ENCODE measurements around the gene ARHGAP8. TPM values are rescaled to one million over a fixed set of nuclear protein-coding genes. Genes with fewer than 3 reads are reported as not detected.
A peak's percentile ranks its signal among the peaks of the same experiment; 100 is the strongest.

Gene ARHGAP8
- total and polyA plus RNA-seq, 2 of the 13 experiments (the other 11 are each of a cell fraction or from before 2014, with no cell fraction given), result 0.07 TPM; not detected in 1

DNA sequence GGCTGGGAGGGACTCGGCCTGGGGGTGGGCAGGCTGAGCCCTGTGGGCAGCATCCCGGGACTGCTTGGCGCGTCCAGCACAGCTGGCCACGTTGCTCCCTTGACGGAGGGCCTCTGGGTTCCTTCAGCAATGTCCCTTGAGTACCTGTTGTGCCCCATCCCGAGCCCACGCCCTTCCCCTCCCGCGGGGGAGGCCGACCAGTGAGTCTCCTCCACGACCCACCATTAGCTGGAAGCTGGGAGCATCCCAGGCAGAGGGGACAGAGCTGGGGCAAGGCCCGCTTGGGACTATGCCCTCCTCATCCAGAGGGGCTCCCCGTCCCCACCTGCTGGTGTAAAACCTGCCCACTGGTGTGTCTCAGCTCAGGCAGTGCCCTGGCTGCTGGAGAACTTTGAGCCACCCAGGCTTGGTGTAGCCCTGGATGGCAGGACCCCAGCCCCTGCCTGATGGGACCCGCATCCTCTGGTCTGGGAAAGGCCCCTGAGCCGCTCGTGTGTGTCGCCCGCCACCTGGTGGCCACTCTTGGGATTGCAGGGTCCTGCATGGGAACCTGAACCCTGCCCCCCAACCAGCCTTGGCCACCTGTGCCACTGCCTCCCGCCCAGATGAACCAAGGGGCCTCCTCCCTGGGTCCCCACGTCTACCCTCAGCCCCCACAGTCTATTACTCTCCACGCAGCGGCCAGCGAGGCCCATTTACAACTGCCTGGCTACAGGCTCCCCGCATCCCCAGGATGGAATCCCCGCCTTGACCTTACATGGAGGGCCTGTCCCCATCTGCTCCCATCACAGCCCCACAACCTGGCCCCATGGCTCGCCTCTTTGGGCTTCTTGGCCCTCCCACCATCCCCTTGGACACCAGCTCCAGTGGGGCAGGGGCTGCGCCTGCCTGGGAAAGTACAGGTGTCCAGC lies 16.6 kb upstream of the ARHGAP8 start (continued):
- TF ChIP-seq, protein P1, sequence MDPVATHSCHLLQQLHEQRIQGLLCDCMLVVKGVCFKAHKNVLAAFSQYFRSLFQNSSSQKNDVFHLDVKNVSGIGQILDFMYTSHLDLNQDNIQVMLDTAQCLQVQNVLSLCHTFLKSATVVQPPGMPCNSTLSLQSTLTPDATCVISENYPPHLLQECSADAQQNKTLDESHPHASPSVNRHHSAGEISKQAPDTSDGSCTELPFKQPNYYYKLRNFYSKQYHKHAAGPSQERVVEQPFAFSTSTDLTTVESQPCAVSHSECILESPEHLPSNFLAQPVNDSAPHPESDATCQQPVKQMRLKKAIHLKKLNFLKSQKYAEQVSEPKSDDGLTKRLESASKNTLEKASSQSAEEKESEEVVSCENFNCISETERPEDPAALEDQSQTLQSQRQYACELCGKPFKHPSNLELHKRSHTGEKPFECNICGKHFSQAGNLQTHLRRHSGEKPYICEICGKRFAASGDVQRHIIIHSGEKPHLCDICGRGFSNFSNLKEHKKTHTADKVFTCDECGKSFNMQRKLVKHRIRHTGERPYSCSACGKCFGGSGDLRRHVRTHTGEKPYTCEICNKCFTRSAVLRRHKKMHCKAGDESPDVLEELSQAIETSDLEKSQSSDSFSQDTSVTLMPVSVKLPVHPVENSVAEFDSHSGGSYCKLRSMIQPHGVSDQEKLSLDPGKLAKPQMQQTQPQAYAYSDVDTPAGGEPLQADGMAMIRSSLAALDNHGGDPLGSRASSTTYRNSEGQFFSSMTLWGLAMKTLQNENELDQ (CRISPR knock-in tag; IDR thresholded peaks at IDR 0.05; ENCODE audit: borderline replicate concordance), result no peak
- TF ChIP-seq XRCC5 (optimal IDR thresholded peaks at IDR 0.05; ENCODE audit: low read length) (peak; percentile 26), ZNF207 (IDR thresholded peaks at IDR 0.05; ENCODE audit: borderline replicate concordance) (no peak), GPN1 (CRISPR knock-in tag; IDR thresholded peaks at IDR 0.05; ENCODE audit: borderline replicate concordance) (no peak), ZFP1 (CRISPR knock-in tag; IDR thresholded peaks at IDR 0.05) (no peak), ZNF605 (CRISPR knock-in tag; IDR thresholded peaks at IDR 0.05) (no peak), NONO (IDR thresholded peaks at IDR 0.05) (no peak), NONO (CRISPR knock-in tag; conservative IDR thresholded peaks at IDR 0.05) (peak; percentile 66), YEATS2 (CRISPR knock-in tag; IDR thresholded peaks at IDR 0.05; ENCODE audit: borderline replicate concordance) (no peak), GZF1 (CRISPR knock-in tag; IDR thresholded peaks at IDR 0.05) (0 out of 2 replicates have a peak, but pooled peaks have one; percentile 57), ZNF777 (CRISPR knock-in tag; IDR thresholded peaks at IDR 0.05) (no peak), AGO2 (optimal IDR thresholded peaks at IDR 0.05; ENCODE audit: low read depth, low read length) (peak; percentile 19), ZNF12 (CRISPR knock-in tag; IDR thresholded peaks at IDR 0.05) (no peak), ZNF510 (CRISPR knock-in tag; IDR thresholded peaks at IDR 0.05; ENCODE audit: low read depth) (no peak), ZNF660 (CRISPR knock-in tag; IDR thresholded peaks at IDR 0.05; ENCODE audit: borderline replicate concordance, low read depth) (no peak)
- TF ChIP-seq, protein P2, sequence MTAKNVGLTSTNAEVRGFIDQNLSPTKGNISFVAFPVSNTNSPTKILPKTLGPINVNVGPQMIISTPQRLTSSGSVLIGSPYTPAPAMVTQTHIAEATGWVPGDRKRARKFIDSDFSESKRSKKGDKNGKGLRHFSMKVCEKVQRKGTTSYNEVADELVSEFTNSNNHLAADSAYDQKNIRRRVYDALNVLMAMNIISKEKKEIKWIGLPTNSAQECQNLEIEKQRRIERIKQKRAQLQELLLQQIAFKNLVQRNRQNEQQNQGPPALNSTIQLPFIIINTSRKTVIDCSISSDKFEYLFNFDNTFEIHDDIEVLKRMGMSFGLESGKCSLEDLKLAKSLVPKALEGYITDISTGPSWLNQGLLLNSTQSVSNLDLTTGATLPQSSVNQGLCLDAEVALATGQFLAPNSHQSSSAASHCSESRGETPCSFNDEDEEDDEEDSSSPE (CRISPR knock-in tag; IDR thresholded peaks at IDR 0.05), result no peak
- TF ChIP-seq, protein P3, sequence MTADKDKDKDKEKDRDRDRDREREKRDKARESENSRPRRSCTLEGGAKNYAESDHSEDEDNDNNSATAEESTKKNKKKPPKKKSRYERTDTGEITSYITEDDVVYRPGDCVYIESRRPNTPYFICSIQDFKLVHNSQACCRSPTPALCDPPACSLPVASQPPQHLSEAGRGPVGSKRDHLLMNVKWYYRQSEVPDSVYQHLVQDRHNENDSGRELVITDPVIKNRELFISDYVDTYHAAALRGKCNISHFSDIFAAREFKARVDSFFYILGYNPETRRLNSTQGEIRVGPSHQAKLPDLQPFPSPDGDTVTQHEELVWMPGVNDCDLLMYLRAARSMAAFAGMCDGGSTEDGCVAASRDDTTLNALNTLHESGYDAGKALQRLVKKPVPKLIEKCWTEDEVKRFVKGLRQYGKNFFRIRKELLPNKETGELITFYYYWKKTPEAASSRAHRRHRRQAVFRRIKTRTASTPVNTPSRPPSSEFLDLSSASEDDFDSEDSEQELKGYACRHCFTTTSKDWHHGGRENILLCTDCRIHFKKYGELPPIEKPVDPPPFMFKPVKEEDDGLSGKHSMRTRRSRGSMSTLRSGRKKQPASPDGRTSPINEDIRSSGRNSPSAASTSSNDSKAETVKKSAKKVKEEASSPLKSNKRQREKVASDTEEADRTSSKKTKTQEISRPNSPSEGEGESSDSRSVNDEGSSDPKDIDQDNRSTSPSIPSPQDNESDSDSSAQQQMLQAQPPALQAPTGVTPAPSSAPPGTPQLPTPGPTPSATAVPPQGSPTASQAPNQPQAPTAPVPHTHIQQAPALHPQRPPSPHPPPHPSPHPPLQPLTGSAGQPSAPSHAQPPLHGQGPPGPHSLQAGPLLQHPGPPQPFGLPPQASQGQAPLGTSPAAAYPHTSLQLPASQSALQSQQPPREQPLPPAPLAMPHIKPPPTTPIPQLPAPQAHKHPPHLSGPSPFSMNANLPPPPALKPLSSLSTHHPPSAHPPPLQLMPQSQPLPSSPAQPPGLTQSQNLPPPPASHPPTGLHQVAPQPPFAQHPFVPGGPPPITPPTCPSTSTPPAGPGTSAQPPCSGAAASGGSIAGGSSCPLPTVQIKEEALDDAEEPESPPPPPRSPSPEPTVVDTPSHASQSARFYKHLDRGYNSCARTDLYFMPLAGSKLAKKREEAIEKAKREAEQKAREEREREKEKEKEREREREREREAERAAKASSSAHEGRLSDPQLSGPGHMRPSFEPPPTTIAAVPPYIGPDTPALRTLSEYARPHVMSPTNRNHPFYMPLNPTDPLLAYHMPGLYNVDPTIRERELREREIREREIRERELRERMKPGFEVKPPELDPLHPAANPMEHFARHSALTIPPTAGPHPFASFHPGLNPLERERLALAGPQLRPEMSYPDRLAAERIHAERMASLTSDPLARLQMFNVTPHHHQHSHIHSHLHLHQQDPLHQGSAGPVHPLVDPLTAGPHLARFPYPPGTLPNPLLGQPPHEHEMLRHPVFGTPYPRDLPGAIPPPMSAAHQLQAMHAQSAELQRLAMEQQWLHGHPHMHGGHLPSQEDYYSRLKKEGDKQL (CRISPR knock-in tag; IDR thresholded peaks at IDR 0.05; ENCODE audit: low read depth), result no peak
- TF ChIP-seq, protein P4, sequence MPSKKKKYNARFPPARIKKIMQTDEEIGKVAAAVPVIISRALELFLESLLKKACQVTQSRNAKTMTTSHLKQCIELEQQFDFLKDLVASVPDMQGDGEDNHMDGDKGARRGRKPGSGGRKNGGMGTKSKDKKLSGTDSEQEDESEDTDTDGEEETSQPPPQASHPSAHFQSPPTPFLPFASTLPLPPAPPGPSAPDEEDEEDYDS (CRISPR knock-in tag; IDR thresholded peaks at IDR 0.05), result no peak
- TF ChIP-seq, protein P5, sequence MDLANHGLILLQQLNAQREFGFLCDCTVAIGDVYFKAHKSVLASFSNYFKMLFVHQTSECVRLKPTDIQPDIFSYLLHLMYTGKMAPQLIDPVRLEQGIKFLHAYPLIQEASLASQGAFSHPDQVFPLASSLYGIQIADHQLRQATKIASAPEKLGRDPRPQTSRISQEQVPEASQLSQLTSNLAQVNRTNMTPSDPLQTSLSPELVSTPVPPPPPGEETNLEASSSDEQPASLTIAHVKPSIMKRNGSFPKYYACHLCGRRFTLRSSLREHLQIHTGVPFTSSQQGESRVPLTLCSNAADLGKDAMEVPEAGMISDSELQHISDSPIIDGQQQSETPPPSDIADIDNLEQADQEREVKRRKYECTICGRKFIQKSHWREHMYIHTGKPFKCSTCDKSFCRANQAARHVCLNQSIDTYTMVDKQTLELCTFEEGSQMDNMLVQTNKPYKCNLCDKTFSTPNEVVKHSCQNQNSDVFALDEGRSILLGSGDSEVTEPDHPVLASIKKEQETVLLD (CRISPR knock-in tag; IDR thresholded peaks at IDR 0.05; ENCODE audit: low read depth), result no peak
